Measurements from ENCODE around the gene DTNB.

DNA sequence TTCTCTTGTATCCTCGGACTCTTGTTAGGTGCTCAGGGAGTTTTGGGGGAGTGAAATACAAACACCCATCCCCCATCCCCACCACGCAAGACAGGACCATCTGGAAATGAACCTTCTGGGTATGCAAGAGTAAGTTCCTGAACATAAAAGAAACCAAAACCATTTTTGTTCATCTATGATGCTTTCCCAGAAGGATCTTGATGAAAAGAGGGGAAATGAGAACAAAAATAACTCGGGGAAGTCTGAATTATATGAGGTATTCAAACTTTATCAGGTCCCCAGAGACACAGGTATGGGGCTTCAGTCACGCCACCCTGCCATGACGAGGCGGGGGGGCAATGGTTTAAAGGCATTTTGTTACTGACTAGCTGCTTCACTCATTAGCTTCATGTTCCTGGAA, 263.0 kb downstream of the DTNB start:
- TF ChIP-seq CTCF (conservative IDR thresholded peaks at IDR 0.05; ENCODE audit: low read depth, low read length): no peak
- no peak for TF ChIP-seq POLR2A (IDR thresholded peaks at IDR 0.05; ENCODE audit: low read depth, low read length)
- no peak for TF ChIP-seq MAZ (IDR thresholded peaks at IDR 0.05; ENCODE audit: borderline replicate concordance, low read depth, low read length)
- no peak for TF ChIP-seq CEBPB (IDR thresholded peaks at IDR 0.05; ENCODE audit: low read depth, low read length)
- no peak for TF ChIP-seq RAD21 (IDR thresholded peaks at IDR 0.05; ENCODE audit: low read length)
- TF ChIP-seq RCOR1 (IDR thresholded peaks at IDR 0.05; ENCODE audit: insufficient replicate concordance, low read length): no peak
